Cardiac muscle cell (in vitro differentiated cells and primary cell): ENCODE measurements around the gene GPR137. TPM values are rescaled to one million over a fixed set of nuclear protein-coding genes. Genes with fewer than 3 reads are reported as not detected.
"Not testable (repeated sequence)": the region's sequence is repeated elsewhere in the genome, so short reads cannot be mapped to it uniquely, and the experiment has no call there.

Experiments
- DNase-seq, 2 donors: peaks; one replicate each; pipeline versions ENCODE4 v3.0.0 to v3.0.0-alpha.2; 2010 to 2017; ENCODE audit warnings: low read depth in 1 of 2, low spot score in 1 of 2
- H3K27ac ChIP-seq: fragments of 200-600 bp; sonication (generic); 2 replicates; pipeline ENCODE4 v1.5.1; 2016
- H3K27me3 ChIP-seq: fragments of 200-600 bp; sonication (generic); 2 replicates; pipeline ENCODE4 v1.6.0; 2016; ENCODE audit warnings: control low read depth
- H3K36me3 ChIP-seq: fragments of 200-600 bp; sonication (generic); 2 replicates; pipeline ENCODE4 v1.5.1; 2016; ENCODE audit warnings: control low read depth
- H3K4me1 ChIP-seq: fragments of 200-600 bp; sonication (generic); 2 replicates; pipeline ENCODE4 v1.8.1; 2017; ENCODE audit warnings: low read depth, mild to moderate bottlenecking, mixed run types
- H3K4me3 ChIP-seq: fragments of 200-600 bp; sonication (generic); 2 replicates; pipeline ENCODE4 v1.5.1; 2016; ENCODE audit warnings: mild to moderate bottlenecking
- H3K9me3 ChIP-seq: fragments of 200-600 bp; sonication (generic); 2 replicates; pipeline ENCODE4 v1.5.1; 2017; ENCODE audit warnings: low read depth, mild to moderate bottlenecking, control low read depth
- CTCF ChIP-seq: IDR thresholded peaks from 2 replicates; pipeline ENCODE4 v1.5.1; 2012; ENCODE audit warnings: low read depth, mild to moderate bottlenecking, low read length
- polyA plus RNA-seq: library from polyadenylated mRNA; unstranded; fragments of >200 nt; fragmentation: Nextera tagmentation; extraction: Ambion mirVana; gene quantifications from 2 replicates; pipeline ENCODE4 v1.2.1, GENCODE V29; 2016
- total RNA-seq: library from RNA; depleted of rRNA; stranded (reverse); fragments of >200 nt; gene quantifications from 2 replicates; pipeline ENCODE4 v1.2.3, GENCODE V29; 2016

The GPR137 gene
- total and polyA plus RNA-seq, 2 experiments from 2014 or later: 37.7 to 82.6 TPM

GRCh38 chr11:64305691-64306562 is 20.3 kb downstream of the GPR137 start:
- peaks cover 11% of the 10 kb centered on the region for H3K4me1 ChIP-seq
- no peaks in the 10 kb centered on the region for H3K36me3 ChIP-seq
- peak overlapping the region; percentile 88 for H3K27ac ChIP-seq
- TF ChIP-seq CTCF: peak; percentile 27
- H3K9me3 ChIP-seq: no peaks in the 10 kb centered on the region
- peaks cover 11% of the 10 kb centered on the region for H3K27me3 ChIP-seq
- peak overlapping the region; percentile 71 for H3K4me3 ChIP-seq
- peak; percentile 42 to 64 for DNase-seq

- peaks cover 11% of the 10 kb centered on the region for H3K4me1 ChIP-seq
- H3K27me3 ChIP-seq: peaks cover 5% of the 10 kb centered on the region
- no peaks in the 10 kb centered on the region for H3K36me3 ChIP-seq
- no peak for DNase-seq
- H3K27ac ChIP-seq: peak overlapping the region; percentile 88
- H3K4me3 ChIP-seq: peak overlapping the region; percentile 71
- no peaks in the 10 kb centered on the region for H3K9me3 ChIP-seq
- no peak for TF ChIP-seq CTCF
Observed at GRCh38 chr11:64306563-64306875, 20.9 kb downstream of the GPR137 start.

- no peaks in the 10 kb centered on the region for H3K36me3 ChIP-seq
Observed at GRCh38 chr11:64306876-64307622, 21.4 kb downstream of the GPR137 start.

GRCh38 chr11:64307795-64308194 is 22.1 kb downstream of the GPR137 start:
- not testable (repeated sequence) for H3K36me3 ChIP-seq, H3K27me3 ChIP-seq, H3K27ac ChIP-seq

More at GRCh38 chr11:64306876-64307622, 21.4 kb downstream of the GPR137 start:
- Histone ChIP-seq H3K27me3 (no peaks in the 10 kb centered on the region), H3K27ac (peak overlapping the region; percentile 88), H3K9me3 (no peaks in the 10 kb centered on the region), H3K4me3 (peak overlapping the region; percentile 71), H3K4me1 (peaks cover 11% of the 10 kb centered on the region)
- TF ChIP-seq CTCF: no peak
- peak in 1 of 2 donors; percentile 46 for DNase-seq

GRCh38 chr11:64312947-64313346 is 27.3 kb downstream of the GPR137 start:
- Histone ChIP-seq H3K36me3 (peaks cover 5% of the 10 kb centered on the region), H3K9me3 (no peaks in the 10 kb centered on the region), H3K27me3 (no peaks in the 10 kb centered on the region), H3K4me3 (no peak overlapping the region), H3K4me1 (no peaks in the 10 kb centered on the region), H3K27ac (no peak overlapping the region)
- no peak for DNase-seq
- no peak for TF ChIP-seq CTCF

More at GRCh38 chr11:64307795-64308194, 22.1 kb downstream of the GPR137 start:
- not testable (repeated sequence) for H3K4me3 ChIP-seq, H3K9me3 ChIP-seq, DNase-seq
- H3K4me1 ChIP-seq: peaks cover 11% of the 10 kb centered on the region
